H1 (cell line): ENCODE measurements around the gene GABRG3. TPM values are rescaled to one million over a fixed set of nuclear protein-coding genes. Genes with fewer than 3 reads are reported as not detected.

Experiments
- CBX8 ChIP-seq: fragments of 300-800, 300-1000 bp; sonication (generic); IDR thresholded peaks from 2 replicates; pipeline ENCODE4 v1.7.1; 2016; ENCODE audit warnings: low read depth, low read length, borderline replicate concordance
- polyA plus RNA-seq, 7 experiments: library from polyadenylated mRNA; depleted of rRNA in 3 of 7; stranded (reverse) in 5 of 7; unstranded in 2 of 7; fragments of >200 nt in 5 of 7; fragments of 200-250 nt in 2 of 7; gene quantifications; 1 replicate in 5 of 7; 2 replicates in 1 of 7; 4 replicates in 1 of 7; pipeline versions ENCODE4 v1.2.1 to v1.2.3, GENCODE V29; 2011 to 2013; ENCODE audit warnings: missing spikeins in 2 of 7, mixed read lengths in 2 of 7
- total RNA-seq: library from RNA; stranded (reverse); fragmentation: NEBNext Ultra II Directional; extraction: Animal tissue kit (Norgen Biotek cat#: 25700); gene quantifications from 2 replicates; pipeline ENCODE4 v1.2.1, GENCODE V29; 2021

GABRG3 gene
- total and polyA plus RNA-seq, 2 of the 8 experiments (the other 6 are each of a cell fraction or from before 2014, with no cell fraction given): 0.17 to 0.80 TPM

DNA sequence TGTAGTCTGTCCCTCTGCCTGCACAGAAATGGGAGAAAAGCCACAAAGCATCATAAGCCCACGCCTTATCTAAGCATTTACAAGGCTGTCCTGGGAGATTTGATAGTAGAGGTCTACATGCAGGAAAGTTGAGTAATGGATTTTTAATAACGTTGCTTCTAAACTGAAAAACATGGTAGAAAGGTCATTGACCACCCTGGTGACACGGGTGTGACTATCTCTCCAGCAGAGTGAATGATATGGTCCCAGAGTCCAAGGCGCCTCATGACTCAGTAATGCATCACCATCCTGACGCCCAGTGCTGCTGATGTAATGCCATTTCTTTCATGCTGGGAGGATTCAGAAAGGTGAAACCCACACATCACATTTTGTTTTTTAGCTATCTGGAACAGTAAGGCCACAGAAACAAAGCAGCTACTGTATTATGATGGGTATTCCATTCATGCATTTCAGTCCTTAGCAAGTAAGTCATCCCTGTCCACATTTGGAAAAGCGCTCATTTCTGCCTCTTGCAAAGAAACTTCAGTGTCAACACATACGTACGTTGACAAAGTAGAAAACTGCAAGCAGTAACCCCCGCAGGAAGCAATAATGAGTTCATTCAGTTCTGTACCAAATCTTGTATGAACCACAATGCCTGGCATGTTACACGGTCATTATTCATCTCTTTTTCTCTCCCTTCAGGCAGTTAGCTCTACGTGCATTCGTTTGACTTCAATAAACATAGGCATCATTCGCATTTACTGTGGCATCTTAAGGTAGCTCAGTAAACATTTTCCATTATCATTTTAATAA, 483.5 kb downstream of the GABRG3 start (continued):
- no peak for TF ChIP-seq CBX8
